Cardiac septum (tissue), 1 donor: ENCODE data around the gene MXRA8. TPM values are rescaled to one million over a fixed set of nuclear protein-coding genes. Genes with fewer than 3 reads are reported as not detected.
"Not testable (repeated sequence)": the region's sequence is repeated elsewhere in the genome, so short reads cannot be mapped to it uniquely, and the experiment has no call there.

Experiments used
- DNase-seq: peaks from one replicate; pipeline ENCODE4 v3.0.0-alpha.2; 2020; ENCODE audit warnings: low spot score
- intact Hi-C: fragments of 100-400 bp; cut with DNase I; formaldehyde crosslinking; loops from one replicate; pipeline ENCODE4 v1.14.0; 2022
- long read RNA-seq: library from polyadenylated mRNA; unstranded; transcript quantifications from one replicate; pipeline ENCODE4 v2.0.0, GENCODE V29; 2021
- total RNA-seq: library from RNA; stranded (reverse); fragmentation: NEBNext Ultra II Directional; extraction: Animal tissue kit (Norgen Biotek cat#: 25700); gene quantifications from one replicate; pipeline ENCODE4 v1.2.1, GENCODE V29; 2021
- donor health status: DM: no; HTN: no; CAD: no.

MXRA8 gene
- total RNA-seq: 30.5 TPM
- long read RNA-seq, partial matches to known transcripts: 12 of 12 reads
- long read RNA-seq, other reads (novel, unspliced or antisense): 0 of 12 reads

GRCh38 chr1:1358433-1359271, at the start of gene MXRA8:
Gene MXRA8 (minus strand): TSS chr1:1358555. CDS start chr1:1358504, 51 bp downstream.
- no peak for DNase-seq
- intact Hi-C loops: loop anchor here (5.0 kb wide), 1 partner anchor 74 kb away; no protein-coding TSS in a partner anchor

- no peak for DNase-seq
- intact Hi-C loops: loop anchor here (1.0 to 2.0 kb wide), 2 partner anchors 8 to 33 kb away; partner anchors contain the start of genes AURKAIP1 and CCNL2
These were observed 49.4 kb upstream of the MXRA8 start for GRCh38 chr1:1407636-1408318.

- peak; percentile 98 for DNase-seq
- intact Hi-C loops: loop anchor here (1.0 to 2.0 kb wide), 2 partner anchors 8 to 32 kb away; partner anchors contain the start of genes AURKAIP1 and CCNL2
These were observed 48.7 kb upstream of the MXRA8 start, which contains the start of gene MRPL20 for GRCh38 chr1:1406821-1407635. Gene MRPL20 (minus strand): TSS chr1:1407293. CDS start chr1:1407217, 76 bp downstream.

- DNase-seq: no peak
- intact Hi-C loops: loop anchor here (2.0 kb wide), 1 partner anchor 31 kb away; the partner anchor contains the start of gene AURKAIP1
These were observed 47.9 kb upstream of the MXRA8 start for GRCh38 chr1:1406101-1406820.

GRCh38 chr1:1403653-1404052, 45.3 kb upstream of the MXRA8 start:
- intact Hi-C loops: no loop called here
- DNase-seq: no peak

GRCh38 chr1:1402901-1403392, 44.6 kb upstream of the MXRA8 start:
- DNase-seq, intact Hi-C loops: not testable (repeated sequence)

GRCh38 chr1:1402072-1402900, 43.9 kb upstream of the MXRA8 start:
- DNase-seq: no peak
- intact Hi-C loops: no loop called here

GRCh38 chr1:1401457-1402010, 43.2 kb upstream of the MXRA8 start:
- intact Hi-C loops: loop anchor here (2.0 kb wide), 1 partner anchor 69 kb away; the partner anchor contains the start of gene ATAD3B
- no peak for DNase-seq

GRCh38 chr1:1400576-1401456, 42.5 kb upstream of the MXRA8 start:
- DNase-seq: no peak
- intact Hi-C loops: loop anchor here (2.0 kb wide), 1 partner anchor 70 kb away; the partner anchor contains the start of gene ATAD3B

GRCh38 chr1:1399872-1400575, 41.7 kb upstream of the MXRA8 start:
- no peak for DNase-seq
- intact Hi-C loops: loop anchor here (1.0 to 5.0 kb wide), 3 partner anchors 7 to 71 kb away; partner anchors contain the start of genes ATAD3B and MRPL20

GRCh38 chr1:1399187-1399871, 41.0 kb upstream of the MXRA8 start, which contains the start of gene CCNL2:
Gene CCNL2 (minus strand): TSS chr1:1399335. CDS start chr1:1399306, 29 bp downstream.
- intact Hi-C loops: loop anchor here (1.0 to 5.0 kb wide), 2 partner anchors 8 to 43 kb away; partner anchors contain the start of gene MRPL20
- peak; percentile 99 for DNase-seq

- intact Hi-C loops: loop anchor here (1.0 to 5.0 kb wide), 2 partner anchors 9 to 44 kb away; partner anchors contain the start of gene MRPL20
- DNase-seq: no peak
These were observed 40.4 kb upstream of the MXRA8 start for GRCh38 chr1:1398677-1399186.

- intact Hi-C loops: loop anchor here (5.0 kb wide), 1 partner anchor 44 kb away; no protein-coding TSS in a partner anchor
- DNase-seq: no peak
These were observed 39.6 kb upstream of the MXRA8 start for GRCh38 chr1:1397839-1398523.

- intact Hi-C loops: loop anchor here (5.0 kb wide), 1 partner anchor 47 kb away; no protein-coding TSS in a partner anchor
- no peak for DNase-seq
These were observed 36.8 kb upstream of the MXRA8 start for GRCh38 chr1:1395166-1395565.
